Neural progenitor cell (in vitro differentiated cells): ENCODE measurements around the gene C11orf21. TPM values are rescaled to one million over a fixed set of nuclear protein-coding genes. Genes with fewer than 3 reads are reported as not detected.

Source experiments
- DNase-seq: peaks from one replicate; pipeline ENCODE4 v3.0.0-alpha.2; 2016; ENCODE audit warnings: low spot score
- H2AFZ ChIP-seq: fragments of 200-600 bp; sonication (generic); replicated peaks from 2 replicates; pipeline ENCODE4 v1.6.1; 2016; ENCODE audit warnings: antibody characterized with exemption
- H3F3A ChIP-seq: fragments of 200-600 bp; sonication (generic); 2 replicates; pipeline ENCODE4 v1.6.1; 2016; ENCODE audit warnings: antibody characterized with exemption, low read depth
- H3K27ac ChIP-seq: fragments of 200-600 bp; sonication (generic); 2 replicates; pipeline ENCODE4 v1.5.1; 2016; ENCODE audit warnings: mild to moderate bottlenecking
- H3K27me3 ChIP-seq: fragments of 200-600 bp; sonication (generic); 2 replicates; pipeline ENCODE4 v1.6.1; 2016; ENCODE audit warnings: mild to moderate bottlenecking, moderate library complexity
- H3K36me3 ChIP-seq: fragments of 200-600 bp; sonication (generic); 2 replicates; pipeline ENCODE4 v1.5.1; 2016
- H3K4me1 ChIP-seq: fragments of 200-600 bp; sonication (generic); 2 replicates; pipeline ENCODE4 v1.6.1; 2016; ENCODE audit warnings: mixed run types
- H3K4me2 ChIP-seq: fragments of 200-600 bp; sonication (generic); 2 replicates; pipeline ENCODE4 v1.6.1; 2016
- H3K4me3 ChIP-seq: fragments of 200-600 bp; sonication (generic); 2 replicates; pipeline ENCODE4 v1.5.1; 2016
- H3K79me2 ChIP-seq: fragments of 200-600 bp; sonication (generic); 2 replicates; pipeline ENCODE4 v1.6.1; 2016; ENCODE audit warnings: low read depth
- H3K9ac ChIP-seq: fragments of 200-600 bp; sonication (generic); 2 replicates; pipeline ENCODE4 v1.6.1; 2016
- H3K9me3 ChIP-seq: fragments of 200-600 bp; sonication (generic); 2 replicates; pipeline ENCODE4 v1.5.1; 2016; ENCODE audit warnings: low read depth
- H4K20me1 ChIP-seq: fragments of 200-600 bp; sonication (generic); 2 replicates; pipeline ENCODE4 v1.6.1; 2016; ENCODE audit warnings: low read depth
- H3K27ac Mint-ChIP-seq: 3 replicates; pipeline ENCODE4 v1.8.0; 2021; ENCODE audit warnings: mixed read lengths
- H3K27me3 Mint-ChIP-seq: 2 replicates; pipeline ENCODE4 v1.8.0; 2022; ENCODE audit warnings: low read depth, mild to moderate bottlenecking, inconsistent platforms, moderate library complexity, mixed read lengths; ENCODE audit not compliant: insufficient read depth
- H3K36me3 Mint-ChIP-seq: 3 replicates; pipeline ENCODE4 v1.8.0; 2021; ENCODE audit warnings: mixed read lengths
- H3K4me1 Mint-ChIP-seq: 3 replicates; pipeline ENCODE4 v1.8.0; 2021; ENCODE audit warnings: mixed read lengths
- H3K4me3 Mint-ChIP-seq: 3 replicates; pipeline ENCODE4 v1.8.0; 2021; ENCODE audit warnings: mild to moderate bottlenecking, moderate library complexity, mixed read lengths
- H3K9me3 Mint-ChIP-seq: 3 replicates; pipeline ENCODE4 v1.8.0; 2020; ENCODE audit warnings: mixed read lengths
- EZH2 ChIP-seq: fragments of 200-600 bp; sonication (generic); IDR thresholded peaks from 2 replicates; pipeline ENCODE4 v1.6.1; 2017; ENCODE audit warnings: antibody characterized with exemption, mild to moderate bottlenecking, moderate library complexity
- EZH2phosphoT487 ChIP-seq: fragments of 200-600 bp; sonication (generic); IDR thresholded peaks from 2 replicates; pipeline ENCODE4 v1.6.1; 2017; ENCODE audit warnings: antibody characterized with exemption
- total RNA-seq: library from RNA; depleted of rRNA; stranded (reverse); fragments of >200 nt; gene quantifications from 2 replicates; pipeline ENCODE4 v1.2.3, GENCODE V29; 2015; ENCODE audit warnings: low replicate concordance
- TF ChIP-seq, protein P1 (sequence below): fragments of 200-600 bp; sonication (generic); IDR thresholded peaks from 2 replicates; pipeline ENCODE4 v1.5.1; 2017; ENCODE audit warnings: antibody characterized with exemption, mild to moderate bottlenecking

Gene C11orf21
- total RNA-seq, 1 donor from 2014 or later = not detected

- H3K9me3 Mint-ChIP-seq = no peaks in the 10 kb centered on the region
- no peak for DNase-seq
- no peak overlapping the region for H3K4me2 ChIP-seq
Measured at GRCh38 chr11:2263724-2264360, 37.9 kb downstream of the C11orf21 start.

DNA sequence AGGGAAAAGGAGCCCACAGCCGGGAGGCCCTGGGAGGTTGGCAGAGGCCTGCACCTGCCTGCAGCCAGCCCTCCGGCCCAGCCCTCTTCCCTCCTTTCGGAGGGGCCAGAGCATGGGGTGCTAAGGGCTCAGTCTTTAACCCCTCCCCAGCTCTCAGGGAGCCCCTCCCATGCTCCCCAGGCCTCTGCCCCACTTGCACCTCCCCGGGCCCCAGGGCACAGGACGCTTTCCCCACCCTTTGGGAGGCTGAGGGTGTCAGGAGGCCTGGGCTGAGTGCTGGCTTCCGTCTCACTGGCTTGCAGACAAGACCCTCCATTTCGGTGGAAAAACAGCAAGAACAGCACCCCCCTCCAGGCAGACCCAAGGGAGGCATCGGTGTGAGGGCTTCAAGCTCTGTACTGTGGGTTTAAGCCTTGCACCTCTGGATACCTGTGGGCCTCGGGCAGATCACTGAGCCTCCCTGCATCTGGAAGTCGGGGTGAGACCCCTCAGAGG lies 38.6 kb downstream of the C11orf21 start:
- Histone ChIP-seq H3K36me3 (no peaks in the 10 kb centered on the region), H3F3A (no peaks in the 10 kb centered on the region), H4K20me1 (no peaks in the 10 kb centered on the region), H3K79me2 (no peaks in the 10 kb centered on the region), H3K4me1 (peaks cover 9% of the 10 kb centered on the region), H3K4me3 (no peak overlapping the region), H3K9me3 (no peaks in the 10 kb centered on the region), H2AFZ (no peak overlapping the region), H3K27me3 (peaks cover 38% of the 10 kb centered on the region), H3K9ac (no peak overlapping the region), H3K27ac (no peak overlapping the region), H3K4me2 (no peak overlapping the region)
- Mint-ChIP-seq H3K4me1 (peaks cover 5% of the 10 kb centered on the region), H3K36me3 (no peaks in the 10 kb centered on the region), H3K4me3 (no peak overlapping the region), H3K27ac (no peak overlapping the region), H3K9me3 (no peaks in the 10 kb centered on the region), H3K27me3 (peaks cover 22% of the 10 kb centered on the region)
- DNase-seq = no peak
- TF ChIP-seq EZH2phosphoT487 (no peak), EZH2 (no peak)
- TF ChIP-seq, protein P1, sequence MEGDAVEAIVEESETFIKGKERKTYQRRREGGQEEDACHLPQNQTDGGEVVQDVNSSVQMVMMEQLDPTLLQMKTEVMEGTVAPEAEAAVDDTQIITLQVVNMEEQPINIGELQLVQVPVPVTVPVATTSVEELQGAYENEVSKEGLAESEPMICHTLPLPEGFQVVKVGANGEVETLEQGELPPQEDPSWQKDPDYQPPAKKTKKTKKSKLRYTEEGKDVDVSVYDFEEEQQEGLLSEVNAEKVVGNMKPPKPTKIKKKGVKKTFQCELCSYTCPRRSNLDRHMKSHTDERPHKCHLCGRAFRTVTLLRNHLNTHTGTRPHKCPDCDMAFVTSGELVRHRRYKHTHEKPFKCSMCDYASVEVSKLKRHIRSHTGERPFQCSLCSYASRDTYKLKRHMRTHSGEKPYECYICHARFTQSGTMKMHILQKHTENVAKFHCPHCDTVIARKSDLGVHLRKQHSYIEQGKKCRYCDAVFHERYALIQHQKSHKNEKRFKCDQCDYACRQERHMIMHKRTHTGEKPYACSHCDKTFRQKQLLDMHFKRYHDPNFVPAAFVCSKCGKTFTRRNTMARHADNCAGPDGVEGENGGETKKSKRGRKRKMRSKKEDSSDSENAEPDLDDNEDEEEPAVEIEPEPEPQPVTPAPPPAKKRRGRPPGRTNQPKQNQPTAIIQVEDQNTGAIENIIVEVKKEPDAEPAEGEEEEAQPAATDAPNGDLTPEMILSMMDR = no peak

More at GRCh38 chr11:2263724-2264360, 37.9 kb downstream of the C11orf21 start:
- Histone ChIP-seq H3F3A (no peaks in the 10 kb centered on the region), H3K9me3 (no peaks in the 10 kb centered on the region), H3K27ac (no peak overlapping the region), H3K79me2 (no peaks in the 10 kb centered on the region), H3K27me3 (peaks cover 45% of the 10 kb centered on the region), H4K20me1 (no peaks in the 10 kb centered on the region), H3K4me3 (no peak overlapping the region), H3K36me3 (no peaks in the 10 kb centered on the region), H2AFZ (no peak overlapping the region), H3K4me1 (peaks cover 13% of the 10 kb centered on the region), H3K9ac (no peak overlapping the region)
- no peaks in the 10 kb centered on the region for H3K36me3 Mint-ChIP-seq
- H3K27ac Mint-ChIP-seq = peak overlapping the region; percentile 46
- H3K4me3 Mint-ChIP-seq = no peak overlapping the region
- TF ChIP-seq EZH2phosphoT487 (no peak), EZH2 (no peak)
- TF ChIP-seq, protein P1 = no peak
- peaks cover 26% of the 10 kb centered on the region for H3K27me3 Mint-ChIP-seq
- H3K4me1 Mint-ChIP-seq = peaks cover 9% of the 10 kb centered on the region

DNA sequence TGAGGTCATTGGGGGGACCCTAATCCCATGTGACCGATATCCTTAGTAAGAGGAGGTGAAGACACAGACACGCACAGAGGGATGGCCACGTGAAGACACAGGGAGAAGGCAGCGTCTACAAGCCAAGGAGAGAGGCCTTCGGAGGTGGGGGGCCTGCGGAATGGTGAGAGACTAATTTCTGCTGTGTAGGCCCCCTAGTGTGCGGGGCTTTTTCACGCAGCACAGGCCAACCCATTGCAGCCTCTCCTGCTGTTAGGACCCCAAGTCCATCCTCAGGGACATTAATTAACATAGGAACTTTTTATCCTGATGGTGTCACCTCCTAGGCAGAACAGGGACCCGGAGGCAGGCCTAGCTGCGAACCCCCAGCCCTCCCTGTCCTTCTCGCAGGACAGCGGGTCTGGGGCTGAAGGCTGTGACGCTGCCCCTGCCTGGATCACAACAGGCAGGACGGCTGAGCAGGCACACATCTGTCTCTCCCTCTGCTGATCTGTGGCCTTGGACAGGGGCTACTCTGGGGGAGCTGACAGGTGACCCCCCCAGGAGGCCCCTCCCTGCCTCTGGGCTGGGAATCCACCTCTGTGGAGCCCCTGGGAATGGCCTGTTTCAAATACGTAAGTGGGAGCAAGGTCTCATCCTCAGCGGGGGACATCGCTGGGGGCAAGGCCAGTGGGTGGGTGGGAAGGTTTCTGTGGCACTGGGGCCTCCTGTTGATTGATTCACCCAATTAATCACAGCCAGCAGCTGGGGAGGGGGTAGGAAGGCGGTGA lies 39.2 kb downstream of the C11orf21 start:
- Mint-ChIP-seq H3K4me3 (peak overlapping the region; percentile 57), H3K36me3 (no peaks in the 10 kb centered on the region), H3K9me3 (no peaks in the 10 kb centered on the region), H3K27ac (peak overlapping the region; percentile 79), H3K27me3 (peaks cover 16% of the 10 kb centered on the region), H3K4me1 (peaks cover 5% of the 10 kb centered on the region)
- H4K20me1 ChIP-seq = no peaks in the 10 kb centered on the region
- H3K27me3 ChIP-seq = peaks cover 32% of the 10 kb centered on the region
- TF ChIP-seq EZH2phosphoT487 = no peak
- TF ChIP-seq, protein P1 = no peak
- no peak overlapping the region for H3K4me3 ChIP-seq
- no peak overlapping the region for H2AFZ ChIP-seq
- H3K4me1 ChIP-seq = peaks cover 9% of the 10 kb centered on the region
- no peak overlapping the region for H3K27ac ChIP-seq
- no peaks in the 10 kb centered on the region for H3K9me3 ChIP-seq
- H3F3A ChIP-seq = no peaks in the 10 kb centered on the region
- H3K36me3 ChIP-seq = no peaks in the 10 kb centered on the region
- H3K9ac ChIP-seq = no peak overlapping the region
- no peak for DNase-seq
- no peaks in the 10 kb centered on the region for H3K79me2 ChIP-seq
- no peak overlapping the region for H3K4me2 ChIP-seq
